SK-N-SH (cell line): ENCODE results near the gene CTNNA3.

Source experiments
- ELF1 ChIP-seq: IDR thresholded peaks from 2 replicates; pipeline ENCODE4 v1.4.0; 2012
- FOXJ3 ChIP-seq: sonication (generic); formaldehyde crosslinking; IDR thresholded peaks from 2 replicates; pipeline ENCODE4 v1.5.1; 2020; ENCODE audit warnings: mild to moderate bottlenecking, missing genetic modification reagents
- JUND ChIP-seq: IDR thresholded peaks from 2 replicates; pipeline ENCODE4 v1.4.0; 2012
- MAX ChIP-seq: IDR thresholded peaks from 2 replicates; pipeline ENCODE4 v1.4.0; 2012; ENCODE audit warnings: low read depth
- NRF1 ChIP-seq: IDR thresholded peaks from 2 replicates; pipeline ENCODE4 v1.6.1; 2012; ENCODE audit warnings: low read depth, mild to moderate bottlenecking, low read length
- PBX3 ChIP-seq: IDR thresholded peaks from 2 replicates; pipeline ENCODE4; 2012
- RAD21 ChIP-seq: IDR thresholded peaks from 2 replicates; pipeline ENCODE4 v1.6.1; 2012; ENCODE audit warnings: mild to moderate bottlenecking, low read length
- USF1 ChIP-seq: IDR thresholded peaks from 2 replicates; pipeline ENCODE4 v1.4.0; 2012; ENCODE audit warnings: low read depth, borderline replicate concordance
- YY1 ChIP-seq: IDR thresholded peaks from 2 replicates; pipeline ENCODE4 v1.4.0; 2012; ENCODE audit warnings: low read depth, mild to moderate bottlenecking
- TF ChIP-seq, protein P1 (sequence below): IDR thresholded peaks from 2 replicates; pipeline ENCODE4 v1.6.1; 2012; ENCODE audit warnings: mild to moderate bottlenecking, low read depth, low read length, moderate library complexity
- TF ChIP-seq, protein P2 (sequence below): fragments of 200-600 bp; sonication (generic); IDR thresholded peaks from 2 replicates; pipeline ENCODE4 v1.6.1; 2017; ENCODE audit warnings: antibody characterized with exemption, mild to moderate bottlenecking, moderate library complexity

- TF ChIP-seq RAD21: no peak
- no peak for TF ChIP-seq PBX3
- TF ChIP-seq, protein P1, sequence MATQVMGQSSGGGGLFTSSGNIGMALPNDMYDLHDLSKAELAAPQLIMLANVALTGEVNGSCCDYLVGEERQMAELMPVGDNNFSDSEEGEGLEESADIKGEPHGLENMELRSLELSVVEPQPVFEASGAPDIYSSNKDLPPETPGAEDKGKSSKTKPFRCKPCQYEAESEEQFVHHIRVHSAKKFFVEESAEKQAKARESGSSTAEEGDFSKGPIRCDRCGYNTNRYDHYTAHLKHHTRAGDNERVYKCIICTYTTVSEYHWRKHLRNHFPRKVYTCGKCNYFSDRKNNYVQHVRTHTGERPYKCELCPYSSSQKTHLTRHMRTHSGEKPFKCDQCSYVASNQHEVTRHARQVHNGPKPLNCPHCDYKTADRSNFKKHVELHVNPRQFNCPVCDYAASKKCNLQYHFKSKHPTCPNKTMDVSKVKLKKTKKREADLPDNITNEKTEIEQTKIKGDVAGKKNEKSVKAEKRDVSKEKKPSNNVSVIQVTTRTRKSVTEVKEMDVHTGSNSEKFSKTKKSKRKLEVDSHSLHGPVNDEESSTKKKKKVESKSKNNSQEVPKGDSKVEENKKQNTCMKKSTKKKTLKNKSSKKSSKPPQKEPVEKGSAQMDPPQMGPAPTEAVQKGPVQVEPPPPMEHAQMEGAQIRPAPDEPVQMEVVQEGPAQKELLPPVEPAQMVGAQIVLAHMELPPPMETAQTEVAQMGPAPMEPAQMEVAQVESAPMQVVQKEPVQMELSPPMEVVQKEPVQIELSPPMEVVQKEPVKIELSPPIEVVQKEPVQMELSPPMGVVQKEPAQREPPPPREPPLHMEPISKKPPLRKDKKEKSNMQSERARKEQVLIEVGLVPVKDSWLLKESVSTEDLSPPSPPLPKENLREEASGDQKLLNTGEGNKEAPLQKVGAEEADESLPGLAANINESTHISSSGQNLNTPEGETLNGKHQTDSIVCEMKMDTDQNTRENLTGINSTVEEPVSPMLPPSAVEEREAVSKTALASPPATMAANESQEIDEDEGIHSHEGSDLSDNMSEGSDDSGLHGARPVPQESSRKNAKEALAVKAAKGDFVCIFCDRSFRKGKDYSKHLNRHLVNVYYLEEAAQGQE: no peak
- TF ChIP-seq FOXJ3: no peak
- no peak for TF ChIP-seq NRF1
- TF ChIP-seq, protein P2, sequence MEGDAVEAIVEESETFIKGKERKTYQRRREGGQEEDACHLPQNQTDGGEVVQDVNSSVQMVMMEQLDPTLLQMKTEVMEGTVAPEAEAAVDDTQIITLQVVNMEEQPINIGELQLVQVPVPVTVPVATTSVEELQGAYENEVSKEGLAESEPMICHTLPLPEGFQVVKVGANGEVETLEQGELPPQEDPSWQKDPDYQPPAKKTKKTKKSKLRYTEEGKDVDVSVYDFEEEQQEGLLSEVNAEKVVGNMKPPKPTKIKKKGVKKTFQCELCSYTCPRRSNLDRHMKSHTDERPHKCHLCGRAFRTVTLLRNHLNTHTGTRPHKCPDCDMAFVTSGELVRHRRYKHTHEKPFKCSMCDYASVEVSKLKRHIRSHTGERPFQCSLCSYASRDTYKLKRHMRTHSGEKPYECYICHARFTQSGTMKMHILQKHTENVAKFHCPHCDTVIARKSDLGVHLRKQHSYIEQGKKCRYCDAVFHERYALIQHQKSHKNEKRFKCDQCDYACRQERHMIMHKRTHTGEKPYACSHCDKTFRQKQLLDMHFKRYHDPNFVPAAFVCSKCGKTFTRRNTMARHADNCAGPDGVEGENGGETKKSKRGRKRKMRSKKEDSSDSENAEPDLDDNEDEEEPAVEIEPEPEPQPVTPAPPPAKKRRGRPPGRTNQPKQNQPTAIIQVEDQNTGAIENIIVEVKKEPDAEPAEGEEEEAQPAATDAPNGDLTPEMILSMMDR: no peak
- no peak for TF ChIP-seq USF1
- TF ChIP-seq ELF1: no peak
- no peak for TF ChIP-seq MAX
- TF ChIP-seq JUND: no peak
- TF ChIP-seq YY1: no peak
Observed at GRCh38 chr10:67603701-67604100, 92.3 kb downstream of the CTNNA3 start.
